Islet precursor cell (in vitro differentiated cells): ENCODE measurements around the gene SERPINB6.
A peak's percentile ranks its signal among the peaks of the same experiment; 100 is the strongest.
"Not testable (repeated sequence)": the region's sequence is repeated elsewhere in the genome, so short reads cannot be mapped to it uniquely, and the experiment has no call there.

Source experiments
- DNase-seq: peaks from one replicate; pipeline ENCODE4 v3.0.0-alpha.2; 2018

Gene SERPINB6

DNA sequence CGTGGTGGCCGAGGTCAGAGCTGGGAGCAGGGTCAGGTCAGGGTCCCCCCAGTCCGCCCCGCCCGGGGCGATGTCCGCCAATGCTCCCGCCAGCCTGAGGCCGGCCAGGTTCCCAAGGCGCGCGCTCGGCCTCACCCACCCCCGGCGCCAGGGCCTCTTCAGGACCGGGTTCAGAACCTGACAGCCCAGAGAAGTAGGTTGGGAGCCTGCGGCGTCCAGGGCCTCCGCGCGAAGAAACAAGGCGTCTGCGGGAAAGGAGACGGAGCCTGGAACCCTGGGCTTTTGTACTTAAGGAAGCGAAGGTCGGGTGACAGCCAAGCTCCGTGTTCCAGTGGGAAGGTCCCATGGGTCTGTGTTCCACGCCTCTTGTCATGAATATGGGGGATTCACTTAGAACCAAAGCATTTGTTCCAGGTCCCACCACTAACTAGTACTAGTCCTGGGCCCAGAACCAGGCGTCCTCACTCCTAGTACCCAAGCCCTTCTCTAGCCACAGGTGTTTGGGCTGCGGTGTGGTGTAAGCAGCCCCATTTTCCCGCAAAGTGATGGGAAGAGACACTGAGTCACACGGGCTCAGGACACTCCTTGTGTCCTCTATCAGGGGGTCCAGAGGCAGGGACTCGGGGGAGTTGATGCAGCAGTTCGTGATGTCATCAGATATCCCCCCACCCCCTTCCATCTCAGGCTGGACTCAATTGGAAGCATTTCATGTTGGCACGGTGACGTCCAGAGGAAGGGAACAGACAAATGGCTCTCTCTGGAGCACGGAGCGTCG, 67.8 kb downstream of the SERPINB6 start:
- not testable (repeated sequence) for DNase-seq

GRCh38 chr6:2901645-2902502, 69.5 kb downstream of the SERPINB6 start:
- DNase-seq: not testable (repeated sequence)

DNA sequence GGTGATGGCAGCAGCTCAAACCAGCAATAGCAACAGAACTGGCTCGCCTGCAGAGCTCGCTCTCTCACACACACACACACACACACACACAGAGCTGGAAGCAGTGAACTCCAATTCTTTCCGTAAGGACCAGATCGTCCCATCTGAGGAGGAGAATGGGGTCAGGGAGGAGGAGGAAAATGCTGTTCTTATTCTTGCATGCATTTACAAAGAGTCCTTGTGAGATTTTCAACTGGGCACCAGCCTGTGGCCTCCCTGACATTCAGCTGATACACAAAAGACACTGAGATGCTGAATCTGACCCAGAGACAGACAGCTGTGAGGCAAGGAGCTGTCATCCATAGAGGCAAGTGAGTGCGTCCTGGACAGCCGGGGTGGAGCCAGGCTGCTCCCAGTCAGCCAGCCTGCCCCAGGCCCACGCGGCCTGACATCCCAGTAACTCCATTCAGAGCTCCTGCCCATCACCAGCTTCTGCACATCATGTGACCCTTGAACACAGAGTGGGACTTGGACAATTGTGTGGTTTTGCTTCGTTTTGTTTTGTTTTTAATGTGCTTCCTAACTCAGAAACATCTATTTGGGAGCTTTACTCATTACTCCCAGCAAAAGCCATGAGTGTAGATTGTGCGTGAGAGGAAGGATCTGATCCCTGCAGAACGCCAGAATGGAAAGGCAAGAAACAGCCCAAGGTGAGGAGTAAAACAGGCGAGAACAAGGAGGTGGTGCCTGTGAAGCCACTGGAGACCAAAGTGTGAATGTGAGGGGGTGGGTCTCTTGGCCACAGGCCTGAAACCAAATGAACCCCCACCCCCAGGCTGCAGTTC, 70.3 kb downstream of the SERPINB6 start:
- DNase-seq: peak; percentile 69

- DNase-seq: no peak
Measured at GRCh38 chr6:2900221-2900807, 71.1 kb downstream of the SERPINB6 start.

DNA sequence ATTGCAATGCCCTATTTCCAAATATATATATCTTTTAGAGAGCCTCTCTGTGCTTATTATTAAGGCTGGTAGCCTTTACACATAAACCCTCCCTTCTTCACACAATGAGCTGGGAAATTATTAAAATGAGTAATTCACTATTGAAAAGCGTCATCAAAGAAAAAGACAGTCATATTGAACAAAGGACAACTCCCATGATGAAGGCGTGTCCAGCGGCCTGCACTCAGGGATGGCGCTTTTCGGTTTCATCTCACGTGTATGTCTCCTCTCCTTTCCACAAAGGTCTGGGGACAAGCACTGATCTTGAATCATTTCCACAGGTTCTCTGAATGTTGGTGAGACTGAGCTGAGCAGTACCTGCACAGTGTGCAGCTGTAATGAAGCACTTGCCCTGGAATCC, 71.8 kb downstream of the SERPINB6 start:
- no peak for DNase-seq
